Immature natural killer cell (primary cell): ENCODE results near the gene TSR2. TPM values are rescaled to one million over a fixed set of nuclear protein-coding genes. Genes with fewer than 3 reads are reported as not detected.

Experiments
- DNase-seq, 3 donors: peaks; one replicate each; pipeline ENCODE4 v3.0.0; 2022; ENCODE audit warnings: mixed read lengths in 1 of 3
- H3K27ac Mint-ChIP-seq, 6 donors: one replicate each; pipeline ENCODE4 v1.8.0; 2020; ENCODE audit warnings: mixed read lengths in 6 of 6, mild to moderate bottlenecking in 5 of 6, inconsistent platforms in 4 of 6, moderate library complexity in 3 of 6
- H3K27me3 Mint-ChIP-seq, 3 donors: one replicate each; pipeline ENCODE4 v1.8.0; 2020 to 2021; ENCODE audit warnings: low read depth in 3 of 3, mild to moderate bottlenecking in 3 of 3, mixed read lengths in 3 of 3, moderate library complexity in 3 of 3, inconsistent platforms in 1 of 3
- H3K36me3 Mint-ChIP-seq, 3 donors: one replicate each; pipeline ENCODE4 v1.8.0; 2020; ENCODE audit warnings: mixed read lengths in 3 of 3, inconsistent platforms in 2 of 3, mild to moderate bottlenecking in 2 of 3
- H3K4me1 Mint-ChIP-seq, 2 donors: one replicate each; pipeline ENCODE4 v1.8.0; 2020; ENCODE audit warnings: inconsistent platforms in 2 of 2, mild to moderate bottlenecking in 2 of 2, mixed read lengths in 2 of 2, moderate library complexity in 1 of 2
- H3K4me3 Mint-ChIP-seq, 5 donors: one replicate each; pipeline ENCODE4 v1.8.0; 2020; ENCODE audit warnings: mild to moderate bottlenecking in 5 of 5, mixed read lengths in 5 of 5, inconsistent platforms in 3 of 5, moderate library complexity in 3 of 5
- H3K9me3 Mint-ChIP-seq, 6 donors: one replicate each; pipeline ENCODE4 v1.8.0; 2020; ENCODE audit warnings: mild to moderate bottlenecking in 6 of 6, mixed read lengths in 6 of 6, inconsistent platforms in 4 of 6, moderate library complexity in 3 of 6
- polyA plus RNA-seq, 3 donors: library from polyadenylated mRNA; unstranded; fragments of 300-500 nt; fragmentation: Illumina TruSeq; gene quantifications; one replicate each; pipeline ENCODE4 v1.2.3, GENCODE V29; 2021

TSR2 gene
- polyA plus RNA-seq, 3 donors from 2014 or later: 51.7 to 71.5 (median 64.2) TPM

GRCh38 chrX:54435121-54435520 is 5.1 kb upstream of the TSR2 start:
- Mint-ChIP-seq H3K27me3 (peaks cover 2 to 9% (median 2%) of the 10 kb centered on the region in 3 donors), H3K9me3 (no peaks in the 10 kb centered on the region), H3K36me3 (no peaks in the 10 kb centered on the region), H3K4me3 (no peak overlapping the region), H3K27ac (no peak overlapping the region), H3K4me1 (peaks cover 4 to 5% of the 10 kb centered on the region in 2 donors)
- no peak for DNase-seq

GRCh38 chrX:54442790-54443189 is 2.6 kb downstream of the TSR2 start:
- Mint-ChIP-seq H3K9me3 (no peaks in the 10 kb centered on the region), H3K27me3 (peaks cover 0 to 5% (median 2%) of the 10 kb centered on the region in 3 donors), H3K27ac (no peak overlapping the region), H3K4me1 (peaks cover 27 to 33% of the 10 kb centered on the region in 2 donors), H3K36me3 (peaks cover 0 to 6% (median 0%) of the 10 kb centered on the region in 3 donors), H3K4me3 (no peak overlapping the region)
- DNase-seq: no peak

- Mint-ChIP-seq H3K27me3 (peaks cover 0 to 5% (median 2%) of the 10 kb centered on the region in 3 donors), H3K4me3 (no peak overlapping the region), H3K27ac (no peak overlapping the region), H3K9me3 (no peaks in the 10 kb centered on the region), H3K4me1 (peaks cover 26 to 32% of the 10 kb centered on the region in 2 donors), H3K36me3 (peaks cover 0 to 6% (median 0%) of the 10 kb centered on the region in 3 donors)
- DNase-seq: no peak
Measured at GRCh38 chrX:54444752-54445151, 4.5 kb downstream of the TSR2 start.

GRCh38 chrX:54446084-54446483 is 5.9 kb downstream of the TSR2 start:
- Mint-ChIP-seq H3K4me3 (no peak overlapping the region), H3K4me1 (peaks cover 17 to 21% of the 10 kb centered on the region in 2 donors), H3K36me3 (peaks cover 0 to 10% (median 0%) of the 10 kb centered on the region in 3 donors), H3K27me3 (peaks cover 0 to 3% (median 2%) of the 10 kb centered on the region in 3 donors), H3K27ac (no peak overlapping the region), H3K9me3 (no peaks in the 10 kb centered on the region)
- DNase-seq: no peak

- Mint-ChIP-seq H3K4me1 (peaks cover 4 to 7% of the 10 kb centered on the region in 2 donors), H3K27ac (no peak overlapping the region), H3K27me3 (peaks cover 0 to 5% (median 2%) of the 10 kb centered on the region in 3 donors), H3K9me3 (no peaks in the 10 kb centered on the region), H3K4me3 (no peak overlapping the region), H3K36me3 (peaks cover 0 to 10% (median 0%) of the 10 kb centered on the region in 3 donors)
- DNase-seq: no peak
Measured at GRCh38 chrX:54447461-54447860, 7.3 kb downstream of the TSR2 start.

GRCh38 chrX:54449929-54450328 is 9.7 kb downstream of the TSR2 start:
- no peaks in the 10 kb centered on the region for H3K4me1 Mint-ChIP-seq
- peaks cover 0 to 5% (median 2%) of the 10 kb centered on the region in 3 donors for H3K27me3 Mint-ChIP-seq
- H3K36me3 Mint-ChIP-seq: peaks cover 0 to 4% (median 0%) of the 10 kb centered on the region in 3 donors
- no peaks in the 10 kb centered on the region for H3K9me3 Mint-ChIP-seq
- H3K27ac Mint-ChIP-seq: no peak overlapping the region
- no peak for DNase-seq
- no peak overlapping the region for H3K4me3 Mint-ChIP-seq

GRCh38 chrX:54452920-54453319 is 12.7 kb downstream of the TSR2 start:
- Mint-ChIP-seq H3K9me3 (no peaks in the 10 kb centered on the region), H3K4me3 (no peak overlapping the region), H3K27ac (no peak overlapping the region), H3K27me3 (peaks cover 0 to 4% (median 2%) of the 10 kb centered on the region in 3 donors), H3K36me3 (peaks cover 0 to 4% (median 0%) of the 10 kb centered on the region in 3 donors), H3K4me1 (no peaks in the 10 kb centered on the region)
- DNase-seq: no peak

GRCh38 chrX:54470054-54470760 is 30.0 kb downstream of the TSR2 start:
- no peaks in the 10 kb centered on the region for H3K9me3 Mint-ChIP-seq
- H3K4me1 Mint-ChIP-seq: no peaks in the 10 kb centered on the region
- no peaks in the 10 kb centered on the region for H3K36me3 Mint-ChIP-seq
- H3K4me3 Mint-ChIP-seq: no peak overlapping the region
- H3K27me3 Mint-ChIP-seq: peaks cover 0 to 1% (median 0%) of the 10 kb centered on the region in 3 donors
- DNase-seq: no peak
- H3K27ac Mint-ChIP-seq: no peak overlapping the region

- Mint-ChIP-seq H3K4me3 (no peak overlapping the region), H3K27ac (no peak overlapping the region), H3K36me3 (no peaks in the 10 kb centered on the region), H3K27me3 (peaks cover 0 to 1% (median 0%) of the 10 kb centered on the region in 3 donors), H3K4me1 (no peaks in the 10 kb centered on the region), H3K9me3 (no peaks in the 10 kb centered on the region)
- no peak for DNase-seq
Measured at GRCh38 chrX:54473993-54474859, 34.0 kb downstream of the TSR2 start.

GRCh38 chrX:54479136-54480111 is 39.2 kb downstream of the TSR2 start:
- H3K27me3 Mint-ChIP-seq: peaks cover 0 to 9% (median 2%) of the 10 kb centered on the region in 3 donors
- no peaks in the 10 kb centered on the region for H3K4me1 Mint-ChIP-seq
- no peaks in the 10 kb centered on the region for H3K36me3 Mint-ChIP-seq
- H3K4me3 Mint-ChIP-seq: no peak overlapping the region
- no peak overlapping the region for H3K27ac Mint-ChIP-seq
- DNase-seq: no peak
- H3K9me3 Mint-ChIP-seq: no peaks in the 10 kb centered on the region

GRCh38 chrX:54482839-54483593 is 42.8 kb downstream of the TSR2 start:
- H3K27me3 Mint-ChIP-seq: peaks cover 0 to 11% (median 2%) of the 10 kb centered on the region in 3 donors
- H3K9me3 Mint-ChIP-seq: no peaks in the 10 kb centered on the region
- DNase-seq: no peak

GRCh38 chrX:54483946-54484345 is 43.7 kb downstream of the TSR2 start:
- Mint-ChIP-seq H3K27me3 (peaks cover 0 to 12% (median 2%) of the 10 kb centered on the region in 3 donors), H3K27ac (no peak overlapping the region), H3K36me3 (no peaks in the 10 kb centered on the region), H3K4me1 (no peaks in the 10 kb centered on the region), H3K4me3 (no peak overlapping the region), H3K9me3 (no peaks in the 10 kb centered on the region)
- no peak for DNase-seq

More at GRCh38 chrX:54482839-54483593, 42.8 kb downstream of the TSR2 start:
- Mint-ChIP-seq H3K27ac (no peak overlapping the region), H3K4me1 (no peaks in the 10 kb centered on the region), H3K4me3 (no peak overlapping the region), H3K36me3 (no peaks in the 10 kb centered on the region)

GRCh38 chrX:54484666-54485065 is 44.5 kb downstream of the TSR2 start:
- H3K36me3 Mint-ChIP-seq: no peaks in the 10 kb centered on the region
- no peaks in the 10 kb centered on the region for H3K4me1 Mint-ChIP-seq
- no peak overlapping the region for H3K4me3 Mint-ChIP-seq

More at GRCh38 chrX:54484666-54485065, 44.5 kb downstream of the TSR2 start:
- H3K27me3 Mint-ChIP-seq: peaks cover 0 to 13% (median 2%) of the 10 kb centered on the region in 3 donors
- no peak for DNase-seq
- no peak overlapping the region for H3K27ac Mint-ChIP-seq
- H3K9me3 Mint-ChIP-seq: no peaks in the 10 kb centered on the region
